ENCODE results near the gene CYP4F3. TPM values are rescaled to one million over a fixed set of nuclear protein-coding genes. Genes with fewer than 3 reads are reported as not detected.

The CYP4F3 gene
- total RNA-seq, 1 donor from 2014 or later, result not detected

DNA sequence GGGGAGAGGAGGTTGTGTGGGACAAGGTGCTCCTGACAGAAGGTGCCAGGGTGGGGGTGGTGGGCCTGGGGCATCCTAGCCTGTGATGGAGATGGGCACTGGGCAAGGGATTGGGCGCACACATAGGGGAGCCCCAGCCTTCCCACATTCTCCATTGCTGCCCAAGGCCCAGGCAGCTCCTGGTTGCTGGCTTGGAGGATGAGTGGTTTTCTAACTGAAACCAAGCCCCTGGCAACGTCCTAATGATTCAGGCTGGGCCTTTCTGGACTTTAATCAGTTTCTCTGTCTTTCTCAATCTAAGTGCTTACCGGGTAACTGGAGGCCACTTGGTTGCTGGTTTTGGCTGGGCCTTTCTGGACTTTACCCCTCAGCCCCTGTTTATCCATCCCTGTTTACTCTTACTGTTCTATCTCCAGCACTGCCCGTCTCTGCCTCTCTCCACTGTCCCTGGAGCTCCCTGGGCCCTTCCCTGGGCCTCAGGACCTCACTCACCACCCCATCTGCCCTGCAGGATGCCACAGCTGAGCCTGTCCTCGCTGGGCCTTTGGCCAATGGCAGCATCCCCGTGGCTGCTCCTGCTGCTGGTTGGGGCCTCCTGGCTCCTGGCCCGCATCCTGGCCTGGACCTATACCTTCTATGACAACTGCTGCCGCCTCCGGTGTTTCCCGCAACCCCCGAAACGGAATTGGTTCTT lies 354 bp downstream of the CYP4F3 start:
- peak; percentile 81 for DNase-seq (ENCODE audit: extremely low spot score, unreplicated experiment)
- no peak overlapping the region for H3K27ac Mint-ChIP-seq (ENCODE audit: unreplicated experiment)
- no peak overlapping the region for H3K4me3 Mint-ChIP-seq (ENCODE audit: unreplicated experiment)
- no peaks in the 10 kb centered on the region for H3K4me1 Mint-ChIP-seq (ENCODE audit: unreplicated experiment)
- no peaks in the 10 kb centered on the region for H3K36me3 Mint-ChIP-seq (ENCODE audit: unreplicated experiment)
- no peaks in the 10 kb centered on the region for H3K27me3 Mint-ChIP-seq (ENCODE audit: unreplicated experiment)
- peaks cover 29% of the 10 kb centered on the region for H3K9me3 Mint-ChIP-seq (ENCODE audit: unreplicated experiment)
- TF ChIP-seq, protein P1, sequence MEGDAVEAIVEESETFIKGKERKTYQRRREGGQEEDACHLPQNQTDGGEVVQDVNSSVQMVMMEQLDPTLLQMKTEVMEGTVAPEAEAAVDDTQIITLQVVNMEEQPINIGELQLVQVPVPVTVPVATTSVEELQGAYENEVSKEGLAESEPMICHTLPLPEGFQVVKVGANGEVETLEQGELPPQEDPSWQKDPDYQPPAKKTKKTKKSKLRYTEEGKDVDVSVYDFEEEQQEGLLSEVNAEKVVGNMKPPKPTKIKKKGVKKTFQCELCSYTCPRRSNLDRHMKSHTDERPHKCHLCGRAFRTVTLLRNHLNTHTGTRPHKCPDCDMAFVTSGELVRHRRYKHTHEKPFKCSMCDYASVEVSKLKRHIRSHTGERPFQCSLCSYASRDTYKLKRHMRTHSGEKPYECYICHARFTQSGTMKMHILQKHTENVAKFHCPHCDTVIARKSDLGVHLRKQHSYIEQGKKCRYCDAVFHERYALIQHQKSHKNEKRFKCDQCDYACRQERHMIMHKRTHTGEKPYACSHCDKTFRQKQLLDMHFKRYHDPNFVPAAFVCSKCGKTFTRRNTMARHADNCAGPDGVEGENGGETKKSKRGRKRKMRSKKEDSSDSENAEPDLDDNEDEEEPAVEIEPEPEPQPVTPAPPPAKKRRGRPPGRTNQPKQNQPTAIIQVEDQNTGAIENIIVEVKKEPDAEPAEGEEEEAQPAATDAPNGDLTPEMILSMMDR (IDR thresholded peaks at IDR 0.05), result no peak

DNA sequence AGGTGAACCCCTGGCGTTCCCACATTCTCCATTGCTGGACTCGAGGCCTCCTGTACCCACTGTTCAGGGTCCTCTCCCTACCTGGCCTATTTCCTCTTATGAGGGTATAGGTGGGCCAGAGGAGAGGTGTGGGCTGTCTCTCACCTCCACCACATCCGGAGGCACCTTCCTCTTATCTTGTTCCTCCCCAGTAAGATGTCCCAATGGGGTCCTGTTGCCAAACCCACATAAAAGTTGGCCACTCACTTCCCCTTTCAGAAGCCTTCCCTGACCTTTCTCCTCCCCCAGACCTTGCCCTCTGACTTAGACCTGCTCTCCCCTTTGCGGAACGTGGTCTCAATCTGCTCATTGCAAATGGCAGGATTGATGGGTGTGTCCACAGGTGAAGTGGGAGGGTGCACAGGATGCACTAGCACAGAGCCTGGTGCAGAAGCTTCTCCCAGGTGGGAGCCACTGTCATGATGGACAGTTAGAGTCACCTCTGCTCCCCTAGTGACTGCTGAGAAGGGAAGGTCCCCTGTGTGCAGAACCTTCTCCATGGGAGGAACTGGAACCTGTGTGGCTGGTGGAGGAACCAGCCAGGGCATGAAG lies 1.3 kb downstream of the CYP4F3 start:
- H3K36me3 Mint-ChIP-seq (ENCODE audit: unreplicated experiment), result no peaks in the 10 kb centered on the region
- DNase-seq (ENCODE audit: extremely low spot score, unreplicated experiment), result peak; percentile 60
- no peak overlapping the region for H3K27ac Mint-ChIP-seq (ENCODE audit: unreplicated experiment)
- no peak overlapping the region for H3K4me3 Mint-ChIP-seq (ENCODE audit: unreplicated experiment)
- no peaks in the 10 kb centered on the region for H3K4me1 Mint-ChIP-seq (ENCODE audit: unreplicated experiment)
- H3K9me3 Mint-ChIP-seq (ENCODE audit: unreplicated experiment), result peaks cover 33% of the 10 kb centered on the region
- TF ChIP-seq, protein P1 (IDR thresholded peaks at IDR 0.05), result no peak
- no peaks in the 10 kb centered on the region for H3K27me3 Mint-ChIP-seq (ENCODE audit: unreplicated experiment)

DNA sequence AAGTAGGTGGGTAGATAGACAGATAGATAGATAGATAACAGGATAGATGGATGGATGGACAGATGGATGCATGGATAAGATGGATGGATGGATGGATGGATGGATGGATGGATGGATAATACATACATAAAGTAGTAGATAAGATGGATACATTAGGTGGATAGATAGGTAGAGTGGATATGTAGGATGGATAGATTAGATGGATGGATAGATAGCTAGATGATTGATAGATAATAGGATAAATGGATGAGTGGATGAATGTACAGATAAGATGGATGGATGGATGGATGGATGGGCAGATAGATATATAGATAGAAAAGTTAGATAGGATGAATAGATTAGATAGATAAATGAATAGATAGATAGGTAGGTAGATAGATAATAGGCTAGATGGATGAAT lies 2.1 kb downstream of the CYP4F3 start:
- TF ChIP-seq, protein P1 (IDR thresholded peaks at IDR 0.05), result no peak
- H3K4me1 Mint-ChIP-seq (ENCODE audit: unreplicated experiment), result no peaks in the 10 kb centered on the region
- no peak for DNase-seq (ENCODE audit: extremely low spot score, unreplicated experiment)
- H3K9me3 Mint-ChIP-seq (ENCODE audit: unreplicated experiment), result peaks cover 33% of the 10 kb centered on the region
- H3K27me3 Mint-ChIP-seq (ENCODE audit: unreplicated experiment), result no peaks in the 10 kb centered on the region
- no peak overlapping the region for H3K4me3 Mint-ChIP-seq (ENCODE audit: unreplicated experiment)
- no peaks in the 10 kb centered on the region for H3K36me3 Mint-ChIP-seq (ENCODE audit: unreplicated experiment)
- H3K27ac Mint-ChIP-seq (ENCODE audit: unreplicated experiment), result no peak overlapping the region

DNA sequence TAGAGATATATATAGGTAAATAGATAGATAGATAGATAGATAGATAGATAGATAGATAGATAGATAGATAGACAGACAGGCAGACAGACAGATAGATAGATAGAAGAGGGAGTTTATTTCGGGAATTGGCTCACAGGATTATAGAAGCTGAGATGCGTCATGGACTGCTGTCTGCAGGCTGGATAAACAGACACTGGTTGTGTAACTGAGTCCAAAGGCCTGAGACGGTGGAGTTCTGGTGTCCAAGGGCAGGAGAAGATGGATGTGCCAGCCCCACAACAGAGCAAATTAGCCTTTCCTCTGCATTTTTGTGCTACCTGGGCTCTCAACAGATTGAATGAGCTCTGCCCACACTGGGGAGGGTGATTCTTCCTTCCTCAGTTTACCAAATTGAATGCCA lies 2.7 kb downstream of the CYP4F3 start:
- Mint-ChIP-seq H3K4me1 (ENCODE audit: unreplicated experiment) (no peaks in the 10 kb centered on the region), H3K9me3 (ENCODE audit: unreplicated experiment) (peaks cover 33% of the 10 kb centered on the region), H3K27me3 (ENCODE audit: unreplicated experiment) (no peaks in the 10 kb centered on the region)

More for the DNA sequence above, 2.7 kb downstream of the CYP4F3 start:
- H3K27ac Mint-ChIP-seq (ENCODE audit: unreplicated experiment), result no peak overlapping the region
- H3K4me3 Mint-ChIP-seq (ENCODE audit: unreplicated experiment), result no peak overlapping the region
- peak; percentile 36 for DNase-seq (ENCODE audit: extremely low spot score, unreplicated experiment)
- H3K36me3 Mint-ChIP-seq (ENCODE audit: unreplicated experiment), result no peaks in the 10 kb centered on the region
- TF ChIP-seq, protein P1 (IDR thresholded peaks at IDR 0.05), result no peak
